ENCODE data around the gene BRSK2. TPM values are rescaled to one million over a fixed set of nuclear protein-coding genes. Genes with fewer than 3 reads are reported as not detected.
A peak's percentile ranks its signal among the peaks of the same experiment; 100 is the strongest.

BRSK2 gene
- total RNA-seq, 1 donor from 2014 or later = 13.8 TPM

DNA sequence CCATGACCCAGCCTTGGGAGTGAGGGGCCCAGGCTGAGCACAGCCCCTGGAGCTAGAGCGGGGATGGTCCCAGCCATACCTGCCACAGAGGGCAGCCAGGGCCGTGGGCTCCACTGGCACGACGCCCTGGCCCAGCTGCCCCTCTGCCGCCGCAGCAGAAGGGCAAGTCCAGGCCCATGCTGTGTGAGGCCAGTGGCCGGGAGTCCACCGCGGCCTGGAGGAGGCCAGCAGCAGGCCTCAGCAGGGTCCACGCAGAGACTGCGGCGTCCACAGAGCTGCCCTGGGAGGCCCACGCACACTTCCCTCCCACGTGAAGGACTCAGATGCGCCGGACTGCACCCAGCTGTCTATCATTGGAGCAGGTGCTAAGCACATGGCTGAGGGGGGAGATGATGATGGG, 73.3 kb downstream of the BRSK2 start:
- Mint-ChIP-seq H3K27me3 (no peaks in the 10 kb centered on the region), H3K36me3 (peaks cover 4% of the 10 kb centered on the region), H3K4me3 (no peak overlapping the region), H3K9me3 (no peaks in the 10 kb centered on the region), H3K27ac (no peak overlapping the region), H3K4me1 (ENCODE audit: unreplicated experiment) (peaks cover 9% of the 10 kb centered on the region)
- TF ChIP-seq, protein P1, sequence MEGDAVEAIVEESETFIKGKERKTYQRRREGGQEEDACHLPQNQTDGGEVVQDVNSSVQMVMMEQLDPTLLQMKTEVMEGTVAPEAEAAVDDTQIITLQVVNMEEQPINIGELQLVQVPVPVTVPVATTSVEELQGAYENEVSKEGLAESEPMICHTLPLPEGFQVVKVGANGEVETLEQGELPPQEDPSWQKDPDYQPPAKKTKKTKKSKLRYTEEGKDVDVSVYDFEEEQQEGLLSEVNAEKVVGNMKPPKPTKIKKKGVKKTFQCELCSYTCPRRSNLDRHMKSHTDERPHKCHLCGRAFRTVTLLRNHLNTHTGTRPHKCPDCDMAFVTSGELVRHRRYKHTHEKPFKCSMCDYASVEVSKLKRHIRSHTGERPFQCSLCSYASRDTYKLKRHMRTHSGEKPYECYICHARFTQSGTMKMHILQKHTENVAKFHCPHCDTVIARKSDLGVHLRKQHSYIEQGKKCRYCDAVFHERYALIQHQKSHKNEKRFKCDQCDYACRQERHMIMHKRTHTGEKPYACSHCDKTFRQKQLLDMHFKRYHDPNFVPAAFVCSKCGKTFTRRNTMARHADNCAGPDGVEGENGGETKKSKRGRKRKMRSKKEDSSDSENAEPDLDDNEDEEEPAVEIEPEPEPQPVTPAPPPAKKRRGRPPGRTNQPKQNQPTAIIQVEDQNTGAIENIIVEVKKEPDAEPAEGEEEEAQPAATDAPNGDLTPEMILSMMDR (conservative IDR thresholded peaks at IDR 0.05) = no peak
- DNase-seq (ENCODE audit: extremely low spot score, unreplicated experiment) = no peak

DNA sequence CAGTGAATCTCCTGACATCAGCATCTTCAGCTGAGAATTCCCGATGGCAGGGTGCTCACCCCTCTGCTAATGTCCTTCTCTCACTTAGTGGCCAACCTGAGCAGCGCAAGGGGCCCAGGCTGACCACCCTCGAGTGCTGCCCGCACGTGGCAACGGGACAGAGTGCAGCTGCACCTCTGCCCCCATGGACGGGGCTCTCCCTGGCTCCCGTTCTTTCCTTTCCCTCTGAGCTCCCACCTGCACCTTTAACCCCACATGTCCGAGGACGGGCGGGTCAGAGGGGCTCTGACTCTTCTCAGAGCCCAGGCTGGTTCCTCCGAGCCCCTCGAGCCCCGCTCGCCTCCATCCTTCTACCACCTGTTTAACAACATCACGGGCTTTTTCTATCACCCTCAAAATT, 77.0 kb downstream of the BRSK2 start:
- Mint-ChIP-seq H3K4me3 (no peak overlapping the region), H3K9me3 (no peaks in the 10 kb centered on the region), H3K27me3 (no peaks in the 10 kb centered on the region), H3K27ac (peak overlapping the region; percentile 4), H3K36me3 (peaks cover 4% of the 10 kb centered on the region), H3K4me1 (ENCODE audit: unreplicated experiment) (peaks cover 9% of the 10 kb centered on the region)
- TF ChIP-seq, protein P1 (conservative IDR thresholded peaks at IDR 0.05) = no peak
- DNase-seq (ENCODE audit: extremely low spot score, unreplicated experiment) = no peak

DNA sequence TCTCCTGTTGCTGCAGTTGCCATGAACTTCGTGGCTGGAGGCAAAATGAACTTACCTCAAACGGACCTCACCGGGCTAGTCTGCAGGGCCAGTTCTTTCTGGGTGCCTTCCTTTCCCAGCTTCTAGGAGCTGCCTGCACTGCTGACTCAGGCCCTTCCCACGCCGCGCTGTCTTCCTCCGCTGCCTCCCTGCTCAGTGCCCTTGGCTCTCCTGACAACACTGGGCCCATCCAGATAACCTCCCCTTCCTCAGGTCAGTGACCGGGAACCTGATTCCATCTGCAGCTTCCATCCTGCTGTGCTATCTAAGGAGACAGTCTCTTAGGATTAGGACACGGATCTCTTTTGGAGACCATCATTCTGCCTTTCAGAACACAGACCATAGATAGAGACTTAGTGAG, 77.5 kb downstream of the BRSK2 start:
- Mint-ChIP-seq H3K4me3 (no peak overlapping the region), H3K4me1 (ENCODE audit: unreplicated experiment) (peaks cover 9% of the 10 kb centered on the region), H3K9me3 (no peaks in the 10 kb centered on the region), H3K27me3 (no peaks in the 10 kb centered on the region), H3K36me3 (peaks cover 4% of the 10 kb centered on the region), H3K27ac (peak overlapping the region; percentile 4)
- DNase-seq (ENCODE audit: extremely low spot score, unreplicated experiment) = no peak
- TF ChIP-seq, protein P1 (conservative IDR thresholded peaks at IDR 0.05) = no peak

DNA sequence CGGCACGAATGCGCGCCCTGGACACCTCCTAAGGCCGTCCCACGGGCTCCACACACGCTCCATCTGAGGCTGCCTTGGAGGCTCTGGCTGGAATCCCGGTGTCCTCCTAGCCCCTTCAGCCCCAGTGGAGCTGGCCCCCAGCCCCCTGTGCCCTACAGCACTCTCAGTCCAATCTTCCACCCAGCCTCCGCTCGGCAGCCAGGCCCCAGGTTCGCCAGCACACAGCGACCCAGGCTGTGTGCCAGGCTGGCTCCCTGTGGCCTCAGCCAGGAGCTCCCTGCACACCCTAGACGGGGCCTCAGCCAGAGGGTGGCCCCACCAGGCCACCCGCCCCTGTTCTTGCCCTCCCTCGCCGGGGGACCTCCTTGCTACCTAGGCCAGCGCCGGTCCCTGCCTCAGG, 78.3 kb downstream of the BRSK2 start:
- Mint-ChIP-seq H3K4me1 (ENCODE audit: unreplicated experiment) (peaks cover 9% of the 10 kb centered on the region), H3K9me3 (no peaks in the 10 kb centered on the region), H3K4me3 (no peak overlapping the region), H3K36me3 (peaks cover 4% of the 10 kb centered on the region), H3K27me3 (no peaks in the 10 kb centered on the region), H3K27ac (no peak overlapping the region)
- TF ChIP-seq, protein P1 (conservative IDR thresholded peaks at IDR 0.05) = no peak
- no peak for DNase-seq (ENCODE audit: extremely low spot score, unreplicated experiment)

DNA sequence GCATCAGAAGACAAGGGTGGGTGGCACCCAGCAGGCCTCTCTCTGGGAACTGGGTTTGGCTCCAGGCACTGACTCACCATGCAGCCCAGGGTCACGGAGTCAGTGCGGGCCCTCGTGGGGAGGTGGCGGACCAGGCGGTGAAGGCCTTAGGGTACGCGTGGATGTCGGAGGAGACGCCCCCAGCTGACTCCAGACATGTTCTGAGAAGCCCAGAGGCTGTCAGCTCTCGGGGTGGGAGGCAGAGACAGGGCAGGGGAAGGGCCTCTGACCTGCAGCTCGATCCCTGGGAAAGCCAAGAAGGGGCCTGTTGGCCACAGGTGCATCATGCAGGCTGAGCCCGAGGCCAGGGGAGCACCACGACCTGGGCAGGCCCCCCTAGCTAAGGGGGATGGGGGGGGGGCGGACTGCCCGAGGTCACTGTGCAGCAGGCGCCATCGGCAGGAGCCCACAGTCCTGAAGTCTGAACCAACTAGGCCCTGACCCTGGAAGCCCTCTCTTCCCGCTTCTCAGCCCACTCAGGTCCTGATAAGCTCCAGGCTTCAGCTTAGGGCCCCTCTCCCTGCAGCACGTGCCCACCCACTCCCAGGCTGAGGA, 78.8 kb downstream of the BRSK2 start:
- Mint-ChIP-seq H3K4me1 (ENCODE audit: unreplicated experiment) (peaks cover 9% of the 10 kb centered on the region), H3K27ac (no peak overlapping the region), H3K4me3 (no peak overlapping the region), H3K27me3 (no peaks in the 10 kb centered on the region), H3K36me3 (peaks cover 4% of the 10 kb centered on the region), H3K9me3 (no peaks in the 10 kb centered on the region)
- TF ChIP-seq, protein P1 (conservative IDR thresholded peaks at IDR 0.05) = no peak
- DNase-seq (ENCODE audit: extremely low spot score, unreplicated experiment) = no peak

All from type B pancreatic cell (in vitro differentiated cells).